Ascending aorta (tissue), 2 donors: ENCODE results near the gene CRACR2A. TPM values are rescaled to one million over a fixed set of nuclear protein-coding genes. Genes with fewer than 3 reads are reported as not detected.

ENCODE experiments used
- DNase-seq, 2 donors: peaks; one replicate each; pipeline ENCODE4 v3.0.0-alpha.2; 2019; ENCODE audit warnings: low spot score in 2 of 2
- H3K27ac ChIP-seq, 2 donors: fragments of 200-600 bp; sonication (generic); one replicate each; pipeline ENCODE4 v1.5.1; 2016 to 2017; ENCODE audit warnings: mild to moderate bottlenecking in 1 of 2
- H3K27me3 ChIP-seq: fragments of 200-600 bp; sonication (generic); one replicate; pipeline ENCODE4 v1.5.1; 2017
- H3K36me3 ChIP-seq, 2 donors: fragments of 200-600 bp; sonication (generic); one replicate each; pipeline ENCODE4 v1.5.1; 2016
- H3K4me1 ChIP-seq, 2 donors: fragments of 200-600 bp; sonication (generic); one replicate each; pipeline ENCODE4 v1.5.1; 2016 to 2017; ENCODE audit warnings: mild to moderate bottlenecking in 1 of 2
- H3K4me3 ChIP-seq, 2 donors: fragments of 200-600 bp; sonication (generic); one replicate each; pipeline ENCODE4 v1.5.1; 2016 to 2017; ENCODE audit warnings: mild to moderate bottlenecking in 1 of 2
- H3K9me3 ChIP-seq, 2 donors: fragments of 200-600 bp; sonication (generic); one replicate each; pipeline ENCODE4 v1.5.1; 2016
- CTCF ChIP-seq, 3 experiments: fragments of 200-600 bp in 2 of 3; fragments of 450-650 bp in 1 of 3; sonication (generic) in 2 of 3; IDR thresholded peaks; one replicate each; pipeline ENCODE4 v1.5.1; 2016 to 2019; ENCODE audit warnings: antibody characterized with exemption in 3 of 3, mild to moderate bottlenecking in 1 of 3, moderate library complexity in 1 of 3
- intact Hi-C: fragments of 100-400 bp; cut with DNase I; formaldehyde crosslinking; loops from one replicate; pipeline ENCODE4 v1.15.1; 2023
- total RNA-seq: library from RNA; depleted of rRNA; stranded (reverse); fragments of >200 nt; gene quantifications from one replicate; pipeline ENCODE4 v1.1.0, GENCODE V29; 2016

CRACR2A gene
- total RNA-seq, 1 donor from 2014 or later: 0.53 TPM

GRCh38 chr12:3628629-3629028, 124.3 kb downstream of the CRACR2A start:
- H3K4me3 ChIP-seq: no peak overlapping the region
- H3K9me3 ChIP-seq: no peaks in the 10 kb centered on the region
- H3K27ac ChIP-seq: no peak overlapping the region
- H3K4me1 ChIP-seq: no peaks in the 10 kb centered on the region
- no peaks in the 10 kb centered on the region for H3K27me3 ChIP-seq
- no peak for DNase-seq
- no peak for TF ChIP-seq CTCF (IDR thresholded peaks at IDR 0.05)
- intact Hi-C loops: no loop called here
- H3K36me3 ChIP-seq: no peaks in the 10 kb centered on the region

GRCh38 chr12:3627336-3627735, 125.6 kb downstream of the CRACR2A start:
- intact Hi-C loops: no loop called here

GRCh38 chr12:3624273-3624672, 128.6 kb downstream of the CRACR2A start:
- no peaks in the 10 kb centered on the region for H3K9me3 ChIP-seq
- H3K36me3 ChIP-seq: no peaks in the 10 kb centered on the region
- no peak for DNase-seq
- H3K4me3 ChIP-seq: no peak overlapping the region
- intact Hi-C loops: no loop called here
- H3K27ac ChIP-seq: no peak overlapping the region
- H3K4me1 ChIP-seq: no peaks in the 10 kb centered on the region
- TF ChIP-seq CTCF (IDR thresholded peaks at IDR 0.05): no peak
- no peaks in the 10 kb centered on the region for H3K27me3 ChIP-seq

More at GRCh38 chr12:3627336-3627735, 125.6 kb downstream of the CRACR2A start:
- no peak for TF ChIP-seq CTCF (IDR thresholded peaks at IDR 0.05)
- Histone ChIP-seq H3K27me3 (no peaks in the 10 kb centered on the region), H3K36me3 (no peaks in the 10 kb centered on the region), H3K27ac (no peak overlapping the region), H3K4me1 (no peaks in the 10 kb centered on the region), H3K9me3 (no peaks in the 10 kb centered on the region), H3K4me3 (no peak overlapping the region)
- no peak for DNase-seq

GRCh38 chr12:3622822-3623690, 129.9 kb downstream of the CRACR2A start:
- Histone ChIP-seq H3K27me3 (no peaks in the 10 kb centered on the region), H3K4me3 (no peak overlapping the region), H3K4me1 (no peaks in the 10 kb centered on the region), H3K36me3 (no peaks in the 10 kb centered on the region), H3K27ac (no peak overlapping the region), H3K9me3 (no peaks in the 10 kb centered on the region)
- intact Hi-C loops: no loop called here
- DNase-seq: peak in 1 of 2 donors; percentile 25
- TF ChIP-seq CTCF (IDR thresholded peaks at IDR 0.05): no peak

GRCh38 chr12:3622021-3622821, 130.7 kb downstream of the CRACR2A start:
- peak in 1 of 2 donors; percentile 30 for DNase-seq
- Histone ChIP-seq H3K27ac (no peak overlapping the region), H3K36me3 (no peaks in the 10 kb centered on the region), H3K9me3 (no peaks in the 10 kb centered on the region), H3K4me1 (no peaks in the 10 kb centered on the region), H3K27me3 (no peaks in the 10 kb centered on the region), H3K4me3 (no peak overlapping the region)
- no peak for TF ChIP-seq CTCF (IDR thresholded peaks at IDR 0.05)
- intact Hi-C loops: no loop called here
